ENCODE measurements around the gene OR6S1. TPM values are rescaled to one million over a fixed set of nuclear protein-coding genes. Genes with fewer than 3 reads are reported as not detected.
"Not testable (repeated sequence)": the region's sequence is repeated elsewhere in the genome, so short reads cannot be mapped to it uniquely, and the experiment has no call there.

Gene OR6S1
- total RNA-seq, 4 donors from 2014 or later: not detected

DNA sequence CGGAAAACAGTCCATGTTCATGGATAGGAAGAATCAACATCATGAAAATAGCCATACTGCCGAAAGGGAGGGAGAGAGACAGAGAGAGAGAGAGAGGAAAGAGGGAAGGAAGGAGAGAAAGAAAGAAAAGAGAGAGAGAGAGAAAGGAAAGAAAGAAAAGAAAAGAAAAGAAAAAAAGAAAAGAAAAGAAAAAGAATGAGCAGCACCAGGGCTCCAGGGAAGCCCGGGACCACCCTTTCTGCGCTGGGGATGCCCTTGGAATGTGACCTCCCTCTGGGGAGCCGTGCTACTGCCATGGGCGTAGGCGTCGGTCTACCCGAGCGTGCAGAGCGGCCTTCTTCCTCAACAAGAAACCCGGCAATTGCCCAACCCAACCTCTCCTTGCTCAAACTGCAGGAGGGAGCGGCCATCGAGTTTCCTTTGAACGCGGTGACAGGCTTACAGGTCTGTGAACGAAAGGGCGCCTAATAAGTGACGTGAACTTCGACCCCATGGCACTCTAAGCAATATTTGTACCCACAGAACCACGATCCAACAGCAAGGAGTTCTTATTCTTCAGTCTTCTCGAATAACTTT lies 16.9 kb downstream of the OR6S1 start:
- intact Hi-C loops (cut with DNase I; ENCODE audit: low total_unique reads): no loop called here
- Histone ChIP-seq H3K36me3 (no peaks in the 10 kb centered on the region), H3K27me3 (no peaks in the 10 kb centered on the region), H3K27ac (no peak overlapping the region), H3K4me1 (peaks cover 0 to 5% of the 10 kb centered on the region in 2 donors), H3K4me3 (peak overlapping the region in 1 of 2 donors; percentile 22), H3K9me3 (no peaks in the 10 kb centered on the region)
- no peak for TF ChIP-seq POLR2A (IDR thresholded peaks at IDR 0.05)
- TF ChIP-seq, protein P1, sequence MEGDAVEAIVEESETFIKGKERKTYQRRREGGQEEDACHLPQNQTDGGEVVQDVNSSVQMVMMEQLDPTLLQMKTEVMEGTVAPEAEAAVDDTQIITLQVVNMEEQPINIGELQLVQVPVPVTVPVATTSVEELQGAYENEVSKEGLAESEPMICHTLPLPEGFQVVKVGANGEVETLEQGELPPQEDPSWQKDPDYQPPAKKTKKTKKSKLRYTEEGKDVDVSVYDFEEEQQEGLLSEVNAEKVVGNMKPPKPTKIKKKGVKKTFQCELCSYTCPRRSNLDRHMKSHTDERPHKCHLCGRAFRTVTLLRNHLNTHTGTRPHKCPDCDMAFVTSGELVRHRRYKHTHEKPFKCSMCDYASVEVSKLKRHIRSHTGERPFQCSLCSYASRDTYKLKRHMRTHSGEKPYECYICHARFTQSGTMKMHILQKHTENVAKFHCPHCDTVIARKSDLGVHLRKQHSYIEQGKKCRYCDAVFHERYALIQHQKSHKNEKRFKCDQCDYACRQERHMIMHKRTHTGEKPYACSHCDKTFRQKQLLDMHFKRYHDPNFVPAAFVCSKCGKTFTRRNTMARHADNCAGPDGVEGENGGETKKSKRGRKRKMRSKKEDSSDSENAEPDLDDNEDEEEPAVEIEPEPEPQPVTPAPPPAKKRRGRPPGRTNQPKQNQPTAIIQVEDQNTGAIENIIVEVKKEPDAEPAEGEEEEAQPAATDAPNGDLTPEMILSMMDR (IDR thresholded peaks at IDR 0.05): no peak
- DNase-seq: peak in 1 of 2 donors; percentile 45

DNA sequence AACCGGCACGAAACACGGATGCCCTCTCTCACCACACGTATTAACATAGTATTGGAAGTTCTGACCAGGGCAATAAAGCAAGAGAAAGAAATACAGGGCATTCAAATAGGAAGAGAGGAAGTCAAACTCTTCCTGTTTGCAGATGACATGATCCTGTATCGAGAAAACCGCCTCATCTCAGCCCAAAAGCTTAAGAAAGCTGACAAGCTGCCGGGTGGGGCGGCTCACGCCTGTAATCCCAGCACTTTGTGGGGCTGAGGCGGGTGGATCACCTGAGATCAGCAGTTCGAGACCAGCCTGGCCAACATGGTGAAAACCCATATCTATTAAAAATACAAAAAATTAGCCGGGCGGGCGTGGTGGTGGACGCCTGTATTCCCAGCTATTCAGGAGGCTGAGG lies 17.7 kb downstream of the OR6S1 start:
- TF ChIP-seq, protein P1 (IDR thresholded peaks at IDR 0.05): no peak
- TF ChIP-seq POLR2A (IDR thresholded peaks at IDR 0.05): no peak
- Histone ChIP-seq H3K9me3 (no peaks in the 10 kb centered on the region), H3K27ac (no peak overlapping the region), H3K27me3 (no peaks in the 10 kb centered on the region), H3K4me3 (no peak overlapping the region), H3K4me1 (peaks cover 0 to 5% of the 10 kb centered on the region in 2 donors), H3K36me3 (no peaks in the 10 kb centered on the region)
- intact Hi-C loops (cut with DNase I; ENCODE audit: low total_unique reads): no loop called here
- no peak for DNase-seq

DNA sequence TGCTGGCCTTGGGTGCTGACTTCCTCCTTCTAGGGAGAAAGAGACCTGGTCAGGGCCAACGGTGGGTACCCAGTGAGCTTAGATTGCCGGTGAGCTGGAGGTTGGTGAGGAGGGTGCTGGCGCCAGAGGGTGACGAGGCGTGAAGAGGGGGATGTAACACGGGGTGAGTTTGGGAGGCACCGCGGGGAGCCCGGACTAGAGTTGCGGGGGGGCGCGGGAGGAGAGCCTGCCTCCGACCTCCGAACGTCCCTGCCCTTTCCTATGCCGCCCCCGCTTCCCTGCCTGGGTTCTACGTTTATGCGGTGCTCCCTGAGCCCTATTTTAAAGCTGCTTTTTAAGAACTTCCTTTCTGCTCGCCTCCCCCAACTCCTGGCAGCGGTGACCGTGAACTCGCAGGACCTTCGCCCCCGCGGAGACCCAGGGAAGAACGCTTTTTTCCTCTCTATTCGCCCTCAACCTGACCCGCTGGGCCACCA lies 18.6 kb downstream of the OR6S1 start:
- no peaks in the 10 kb centered on the region for H3K27me3 ChIP-seq
- no peak overlapping the region for H3K27ac ChIP-seq
- intact Hi-C loops (cut with DNase I; ENCODE audit: low total_unique reads): no loop called here
- H3K36me3 ChIP-seq: no peaks in the 10 kb centered on the region
- H3K4me3 ChIP-seq: no peak overlapping the region
- DNase-seq: no peak
- no peaks in the 10 kb centered on the region for H3K9me3 ChIP-seq
- TF ChIP-seq POLR2A (IDR thresholded peaks at IDR 0.05): no peak
- TF ChIP-seq, protein P1 (IDR thresholded peaks at IDR 0.05): no peak
- H3K4me1 ChIP-seq: peaks cover 0 to 5% of the 10 kb centered on the region in 2 donors

DNA sequence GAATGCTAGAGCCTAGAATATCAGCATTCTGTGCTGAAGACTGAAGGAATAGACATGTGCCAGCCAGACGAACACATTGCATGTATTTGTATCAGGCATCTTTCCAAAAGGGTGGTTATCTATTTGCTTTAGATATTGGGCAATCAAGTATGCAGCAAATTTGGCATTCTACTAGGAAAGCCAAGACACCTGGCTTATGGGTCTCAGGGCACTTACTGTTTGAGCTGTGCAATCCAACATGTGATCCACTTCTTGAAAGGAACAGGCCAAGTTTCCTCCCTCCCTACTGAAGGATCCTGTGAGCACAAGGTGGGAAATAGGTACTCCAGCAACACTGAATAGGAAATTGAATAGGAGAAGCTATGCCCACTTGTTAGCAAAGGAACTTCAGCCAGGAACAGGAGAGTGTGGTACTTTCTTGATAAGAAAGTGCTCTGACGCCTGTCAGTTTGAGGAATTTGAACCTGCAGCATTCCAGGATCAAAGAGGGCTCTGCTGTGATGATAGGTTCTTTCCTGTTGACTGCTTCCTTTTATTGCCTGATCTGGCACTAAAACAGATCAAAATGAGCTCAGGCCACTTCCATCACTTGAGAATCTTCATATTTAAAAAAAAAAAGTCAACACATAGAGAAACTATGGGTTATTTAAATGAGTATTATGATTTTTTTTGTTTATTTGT lies 20.6 kb downstream of the OR6S1 start:
- TF ChIP-seq, protein P1 (IDR thresholded peaks at IDR 0.05): no peak
- no peak for TF ChIP-seq POLR2A (IDR thresholded peaks at IDR 0.05)
- Histone ChIP-seq H3K9me3 (no peaks in the 10 kb centered on the region), H3K4me1 (peaks cover 0 to 5% of the 10 kb centered on the region in 2 donors), H3K4me3 (no peak overlapping the region), H3K27ac (no peak overlapping the region), H3K27me3 (no peaks in the 10 kb centered on the region), H3K36me3 (no peaks in the 10 kb centered on the region)
- DNase-seq: no peak
- intact Hi-C loops (cut with DNase I; ENCODE audit: low total_unique reads): no loop called here

DNA sequence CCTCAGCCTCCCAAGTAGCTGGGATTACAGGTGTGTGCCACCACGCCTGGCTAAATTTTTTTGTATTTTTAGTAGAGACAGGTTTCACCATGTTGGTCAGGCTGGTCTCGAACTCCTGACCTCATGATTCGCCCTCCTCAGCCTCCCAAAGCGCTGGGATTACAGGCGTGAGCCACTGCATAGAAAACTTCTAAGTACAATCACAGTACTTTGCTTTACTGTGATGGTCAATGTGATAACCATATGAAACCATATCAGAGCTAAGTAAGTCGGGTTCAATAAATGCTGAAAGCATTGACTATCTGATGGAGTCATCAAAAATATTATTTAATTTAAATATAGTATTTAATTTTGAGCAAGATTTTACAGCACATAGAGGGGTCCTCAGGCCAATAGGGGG lies 21.8 kb downstream of the OR6S1 start:
- H3K27me3 ChIP-seq; DNase-seq; H3K4me1 ChIP-seq; intact Hi-C loops (cut with DNase I; ENCODE audit: low total_unique reads); H3K27ac ChIP-seq; H3K9me3 ChIP-seq; H3K4me3 ChIP-seq; H3K36me3 ChIP-seq: not testable (repeated sequence)
